ENCODE measurements around the gene JMJD8. TPM values are rescaled to one million over a fixed set of nuclear protein-coding genes. Genes with fewer than 3 reads are reported as not detected.

Gene JMJD8
- total RNA-seq, 1 experiment from 2014 or later: 90.5 TPM

GRCh38 chr16:651844-652243 lies 32.3 kb downstream of the JMJD8 start:
- CTCF ChIA-PET: no interaction called here
- Mint-ChIP-seq H3K4me3 (ENCODE audit: low read depth, unreplicated experiment) (no peak overlapping the region), H3K4me1 (ENCODE audit: low read depth, unreplicated experiment) (no peaks in the 10 kb centered on the region), H3K27me3 (ENCODE audit: unreplicated experiment) (no peaks in the 10 kb centered on the region), H3K27ac (ENCODE audit: unreplicated experiment) (no peak overlapping the region), H3K36me3 (ENCODE audit: insufficient read depth, unreplicated experiment) (peaks cover 72% of the 10 kb centered on the region), H3K9me3 (ENCODE audit: low read depth, unreplicated experiment) (no peaks in the 10 kb centered on the region)
- intact Hi-C loops (cut with micrococcal nuclease; ENCODE audit: unreplicated experiment): no loop called here
- TF ChIP-seq CTCF (IDR thresholded peaks at IDR 0.05; ENCODE audit: unreplicated experiment): no peak
- no TSS peak for BruUV-seq (replicated peaks)
- DNase-seq: no peak

DNA sequence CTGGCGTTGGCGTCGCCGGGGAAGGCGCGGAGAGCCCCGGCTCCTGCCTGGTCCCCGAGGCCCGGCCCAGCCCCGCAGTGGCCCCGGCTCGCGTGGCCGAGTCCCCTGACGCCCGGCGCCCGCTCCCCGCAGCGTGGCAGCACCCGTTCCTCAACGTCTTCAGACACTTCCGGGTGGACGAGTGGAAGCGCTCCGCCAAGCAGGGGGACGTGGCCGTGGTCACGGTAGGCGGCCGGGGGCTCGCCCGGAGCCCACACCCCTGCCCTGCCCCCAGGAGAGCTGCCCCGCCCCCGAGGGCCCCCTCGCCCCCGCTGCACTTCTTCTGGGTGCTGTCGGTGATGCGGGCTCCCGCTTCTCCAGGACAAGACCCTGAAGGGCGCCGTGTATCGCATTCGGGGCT lies 34.5 kb downstream of the JMJD8 start:
- intact Hi-C loops (cut with micrococcal nuclease; ENCODE audit: unreplicated experiment): no loop called here
- peak overlapping the region; percentile 77 for H3K4me3 Mint-ChIP-seq (ENCODE audit: low read depth, unreplicated experiment)
- no peak for TF ChIP-seq CTCF (IDR thresholded peaks at IDR 0.05; ENCODE audit: unreplicated experiment)
- DNase-seq: no peak
- no peaks in the 10 kb centered on the region for H3K27me3 Mint-ChIP-seq (ENCODE audit: unreplicated experiment)
- H3K27ac Mint-ChIP-seq (ENCODE audit: unreplicated experiment): peak overlapping the region; percentile 47
- no peaks in the 10 kb centered on the region for H3K9me3 Mint-ChIP-seq (ENCODE audit: low read depth, unreplicated experiment)
- BruUV-seq (replicated peaks): TSS peak; percentile 21
- peaks cover 87% of the 10 kb centered on the region for H3K36me3 Mint-ChIP-seq (ENCODE audit: insufficient read depth, unreplicated experiment)
- CTCF ChIA-PET: interaction anchor here (0.5 to 0.9 kb wide), 3 partner anchors 12 to 78 kb away, joined by 3 read pairs; no protein-coding TSS in a partner anchor
- H3K4me1 Mint-ChIP-seq (ENCODE audit: low read depth, unreplicated experiment): peaks cover 17% of the 10 kb centered on the region

- peaks cover 87% of the 10 kb centered on the region for H3K36me3 Mint-ChIP-seq (ENCODE audit: insufficient read depth, unreplicated experiment)
- peaks cover 23% of the 10 kb centered on the region for H3K4me1 Mint-ChIP-seq (ENCODE audit: low read depth, unreplicated experiment)
- peak within 1 kb of the TSS; percentile 82 for H3K27ac Mint-ChIP-seq (ENCODE audit: unreplicated experiment)
- intact Hi-C loops (cut with micrococcal nuclease; ENCODE audit: unreplicated experiment): no loop called here
- no peaks in the 10 kb centered on the region for H3K27me3 Mint-ChIP-seq (ENCODE audit: unreplicated experiment)
- CTCF ChIA-PET: interaction anchor here (0.5 to 2.1 kb wide), 6 partner anchors 12 to 77 kb away, joined by 3 to 6 read pairs (median 3); partner anchors contain the start of genes METTL26 and RHOT2
- DNase-seq: peak; percentile 97
- TF ChIP-seq CTCF (IDR thresholded peaks at IDR 0.05; ENCODE audit: unreplicated experiment): no peak
- no peaks in the 10 kb centered on the region for H3K9me3 Mint-ChIP-seq (ENCODE audit: low read depth, unreplicated experiment)
- H3K4me3 Mint-ChIP-seq (ENCODE audit: low read depth, unreplicated experiment): peak within 1 kb of the TSS; percentile 77
- TSS peak; percentile 76 for BruUV-seq (replicated peaks)
Measured at GRCh38 chr16:648781-649589, 35.1 kb downstream of the JMJD8 start, which contains the start of gene WDR90. TSS of gene WDR90 (plus strand) at chr16:649365. CDS start at chr16:649417, 52 bp downstream.

DNA sequence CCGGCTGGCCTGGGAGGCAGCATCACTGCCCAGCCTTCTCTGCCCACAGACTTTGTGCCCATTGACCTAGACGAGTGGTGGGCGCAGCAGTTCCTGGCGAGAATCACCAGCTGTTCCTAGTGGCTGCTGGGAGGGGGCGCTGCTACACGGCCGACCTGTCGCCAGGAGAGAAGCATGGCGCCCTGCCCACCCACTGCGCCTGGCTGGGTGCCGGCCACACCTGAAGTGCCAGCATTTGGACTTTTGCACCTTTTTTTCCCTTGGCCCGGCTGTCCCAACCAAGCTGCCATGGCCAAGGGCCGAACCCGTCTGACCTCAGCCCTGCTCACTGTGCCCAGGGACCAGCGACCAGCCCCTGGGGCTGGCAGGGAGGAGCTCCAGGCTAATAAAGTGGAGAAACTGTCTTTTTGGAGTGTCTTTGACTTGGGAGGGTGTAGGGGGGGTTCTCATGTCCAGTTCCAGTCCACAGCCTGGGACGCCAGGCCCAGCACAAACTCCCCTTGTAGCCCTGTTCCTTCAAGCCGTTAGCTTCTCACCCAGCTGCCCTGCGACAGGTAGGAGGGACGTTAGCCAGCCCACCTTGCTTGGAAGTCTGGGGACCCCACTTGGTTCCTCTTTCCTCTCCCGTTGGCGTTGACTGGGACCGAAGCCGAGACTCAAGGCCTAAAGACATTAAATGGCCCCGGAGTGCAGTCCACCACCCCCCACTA lies 35.9 kb downstream of the JMJD8 start:
- TF ChIP-seq CTCF (IDR thresholded peaks at IDR 0.05; ENCODE audit: unreplicated experiment): peak; percentile 81
- Mint-ChIP-seq H3K27me3 (ENCODE audit: unreplicated experiment) (no peaks in the 10 kb centered on the region), H3K9me3 (ENCODE audit: low read depth, unreplicated experiment) (no peaks in the 10 kb centered on the region), H3K27ac (ENCODE audit: unreplicated experiment) (peak overlapping the region; percentile 82), H3K4me1 (ENCODE audit: low read depth, unreplicated experiment) (peaks cover 30% of the 10 kb centered on the region), H3K36me3 (ENCODE audit: insufficient read depth, unreplicated experiment) (peaks cover 87% of the 10 kb centered on the region), H3K4me3 (ENCODE audit: low read depth, unreplicated experiment) (peak overlapping the region; percentile 77)
- peak; percentile 82 for DNase-seq
- CTCF ChIA-PET: interaction anchor here (0.5 to 2.1 kb wide), 6 partner anchors 12 to 247 kb away, joined by 3 to 6 read pairs (median 4); partner anchors contain the start of genes DECR2, METTL26 and RHOT2
- BruUV-seq (replicated peaks): no TSS peak
- intact Hi-C loops (cut with micrococcal nuclease; ENCODE audit: unreplicated experiment): no loop called here

Data from Calu3 (cell line).